ENCODE results near the gene C1orf116.

C1orf116 gene

DNA sequence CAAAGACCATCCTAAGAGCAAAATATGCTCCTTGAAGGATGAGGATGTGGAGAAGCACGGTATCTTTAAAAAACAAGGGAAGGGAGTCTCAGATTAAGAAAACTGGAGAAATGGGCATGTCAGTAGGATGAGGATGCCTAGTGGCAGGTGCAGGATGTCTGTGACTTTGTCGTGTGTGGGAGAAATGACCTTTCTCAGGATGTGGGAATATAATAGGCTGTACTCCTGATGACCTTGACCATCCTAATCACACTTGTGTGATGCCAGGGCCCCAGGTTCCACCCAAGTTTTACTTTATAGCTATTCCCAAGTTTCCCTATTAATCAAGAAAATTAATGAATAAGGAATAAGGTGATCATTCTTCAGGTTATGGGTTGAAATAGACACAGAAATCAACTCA, 12.9 kb downstream of the C1orf116 start:
- DNase-seq (ENCODE audit: low read depth in 2 of 2) = no peak

DNA sequence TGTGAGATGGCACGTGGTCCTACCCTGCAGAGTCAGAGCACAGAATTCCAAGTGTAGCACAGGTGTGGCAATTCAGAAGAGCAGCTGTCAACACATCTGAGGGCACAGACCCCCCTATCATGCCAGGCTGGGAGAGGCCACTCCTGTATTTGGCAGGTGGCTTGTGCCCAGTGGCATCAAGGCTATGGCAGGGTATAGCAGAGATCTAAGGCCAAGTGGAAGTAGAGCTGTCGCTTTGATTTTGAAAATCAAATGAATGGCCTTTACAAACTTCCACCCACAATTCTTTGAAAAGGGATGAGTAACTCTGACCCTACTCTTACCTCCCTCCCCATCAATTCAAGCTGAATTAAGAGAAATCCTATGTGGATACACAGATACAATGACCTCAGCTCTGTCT, 13.4 kb downstream of the C1orf116 start:
- DNase-seq (ENCODE audit: low read depth in 2 of 2) = no peak

DNA sequence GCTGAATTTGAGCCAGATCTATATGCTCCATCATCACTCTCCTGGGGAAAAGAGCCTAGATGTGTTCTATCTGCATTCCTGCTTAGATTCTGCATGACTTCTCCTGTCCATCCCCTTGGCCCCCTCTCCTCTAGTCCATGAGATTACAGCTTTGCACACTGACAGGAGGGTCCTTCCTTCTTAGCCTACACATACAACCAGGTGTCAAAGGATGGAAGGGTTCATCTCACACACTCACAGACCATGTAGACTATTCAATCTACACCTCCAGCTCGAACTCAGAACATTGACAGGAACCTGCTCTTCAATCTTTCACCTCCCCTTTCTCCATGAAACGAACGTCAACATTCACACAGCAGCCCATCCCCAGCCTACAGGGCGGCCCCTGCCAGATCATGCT, 13.8 kb downstream of the C1orf116 start:
- no peak for DNase-seq (ENCODE audit: low read depth in 2 of 2)

- DNase-seq (ENCODE audit: low read depth in 2 of 2) = no peak
Observed at GRCh38 chr1:207017615-207018559, 14.7 kb downstream of the C1orf116 start.

- DNase-seq (ENCODE audit: low read depth in 2 of 2) = no peak
Observed at GRCh38 chr1:207015791-207016190, 16.8 kb downstream of the C1orf116 start.

GRCh38 chr1:207014728-207015127, 17.8 kb downstream of the C1orf116 start:
- no peak for DNase-seq (ENCODE audit: low read depth in 2 of 2)

DNA sequence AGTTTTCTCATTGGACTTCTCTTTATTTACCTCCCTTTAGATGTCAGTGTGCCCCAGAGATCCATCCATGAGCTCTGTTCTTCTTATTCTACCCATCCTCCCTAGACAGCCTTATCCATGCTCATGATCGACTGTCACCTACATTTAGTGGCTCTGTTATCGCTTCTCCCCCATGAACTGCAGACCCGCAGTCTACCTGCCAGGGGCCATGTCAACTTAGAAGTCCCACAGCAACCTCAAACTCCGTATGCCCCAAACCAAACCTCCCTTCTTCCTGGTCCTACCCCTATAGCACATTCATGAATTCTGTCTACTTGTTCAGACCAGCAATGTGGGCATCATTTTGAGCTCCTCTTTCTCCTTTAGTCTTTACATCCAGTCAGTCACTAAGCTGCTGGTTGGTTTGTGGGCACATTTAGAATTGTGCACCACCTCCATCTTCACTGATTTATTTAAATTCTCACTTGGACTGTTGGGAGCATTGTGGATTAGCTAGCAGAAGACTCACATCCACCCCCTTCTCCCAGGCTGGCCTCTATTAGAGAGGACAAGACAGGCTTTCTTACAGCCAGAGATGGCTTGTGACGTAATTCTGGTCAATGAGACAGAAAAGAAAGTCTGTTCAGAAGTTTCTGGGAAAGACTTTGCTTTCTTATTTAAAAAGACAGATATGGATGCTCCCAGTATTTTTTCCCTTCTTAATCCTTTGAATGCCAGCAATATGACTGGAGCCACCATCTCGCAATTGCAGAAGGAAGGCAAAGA, 19.1 kb downstream of the C1orf116 start:
- no peak for DNase-seq (ENCODE audit: low read depth in 2 of 2)

GRCh38 chr1:207010726-207011125, 21.8 kb downstream of the C1orf116 start:
- DNase-seq (ENCODE audit: low read depth in 2 of 2) = no peak

GRCh38 chr1:207009945-207010344, 22.6 kb downstream of the C1orf116 start:
- DNase-seq (ENCODE audit: low read depth in 2 of 2) = no peak

DNA sequence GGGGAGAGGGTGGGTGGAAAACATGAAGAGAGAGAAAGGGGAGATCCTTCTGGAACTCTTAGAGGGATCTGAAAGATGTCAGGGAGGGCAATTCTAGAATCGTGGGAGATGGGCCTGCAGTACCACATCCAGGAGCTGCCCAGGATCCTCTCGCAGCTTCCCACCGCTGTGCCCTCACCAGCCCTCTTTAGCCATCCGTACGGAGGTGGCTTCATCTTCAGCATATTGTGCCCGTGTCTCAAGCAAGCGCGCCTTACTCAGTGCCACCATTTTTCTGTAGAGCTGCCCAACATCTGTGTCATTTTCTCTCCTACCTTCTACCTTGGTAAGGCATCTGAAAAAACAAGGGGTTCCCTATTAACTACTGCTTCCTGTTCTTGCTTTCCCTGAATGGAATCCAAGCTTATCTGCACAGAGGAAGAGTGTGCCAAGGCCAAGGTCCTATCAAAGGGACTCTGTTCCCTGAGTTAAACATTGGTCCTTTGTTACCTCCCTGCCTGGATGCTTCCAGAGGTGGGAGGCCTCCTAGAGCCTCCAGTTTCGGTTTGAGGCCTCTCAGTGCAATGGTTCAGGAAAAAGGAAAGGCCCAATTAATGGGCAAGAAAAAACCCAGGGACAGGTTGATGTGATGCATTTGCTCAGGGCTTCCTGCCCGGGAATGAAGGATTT, 23.2 kb downstream of the C1orf116 start:
- DNase-seq (ENCODE audit: low read depth in 2 of 2) = no peak

DNA sequence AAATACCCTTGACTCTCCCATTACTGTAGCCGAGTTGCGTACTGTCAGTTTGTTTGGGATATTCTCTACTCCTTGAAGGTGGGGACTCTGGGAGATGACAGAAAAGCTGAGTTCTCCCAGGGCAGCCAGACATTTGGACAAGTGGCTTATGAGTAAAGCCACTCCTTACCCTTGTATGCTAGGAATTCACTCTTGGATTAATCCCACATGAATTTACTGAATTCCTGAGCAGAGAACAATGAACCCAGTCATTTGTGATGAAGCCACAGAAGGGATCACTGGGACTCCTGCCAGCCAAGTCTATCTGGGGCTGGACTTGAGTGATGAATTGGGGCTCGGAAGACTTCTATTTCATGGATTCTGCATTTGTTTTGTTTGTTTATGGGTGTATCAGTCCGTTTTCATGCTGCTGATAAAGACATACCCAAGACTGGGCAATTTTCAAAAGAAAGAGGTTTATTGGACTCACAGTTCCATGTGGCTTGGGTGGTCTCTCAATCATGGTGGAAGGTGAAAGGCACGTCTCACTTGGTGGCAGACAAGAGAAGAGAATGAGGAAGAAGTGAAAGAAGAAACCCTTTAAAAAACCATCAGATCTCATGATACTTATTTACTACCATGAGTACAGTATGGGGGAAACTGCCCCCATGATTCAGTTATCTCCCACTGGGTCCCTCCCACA, 25.1 kb downstream of the C1orf116 start:
- DNase-seq (ENCODE audit: low read depth in 2 of 2) = no peak

- DNase-seq (ENCODE audit: low read depth in 2 of 2) = no peak
Observed at GRCh38 chr1:207006914-207007313, 25.6 kb downstream of the C1orf116 start.

- DNase-seq (ENCODE audit: low read depth in 2 of 2) = no peak
Observed at GRCh38 chr1:207006083-207006482, 26.5 kb downstream of the C1orf116 start.

GRCh38 chr1:207004931-207005830, 27.4 kb downstream of the C1orf116 start:
- DNase-seq (ENCODE audit: low read depth in 2 of 2) = peak in 1 of 2 donors; percentile 18

- DNase-seq (ENCODE audit: low read depth in 2 of 2) = no peak
Observed at GRCh38 chr1:207003210-207003609, 29.3 kb downstream of the C1orf116 start.

DNA sequence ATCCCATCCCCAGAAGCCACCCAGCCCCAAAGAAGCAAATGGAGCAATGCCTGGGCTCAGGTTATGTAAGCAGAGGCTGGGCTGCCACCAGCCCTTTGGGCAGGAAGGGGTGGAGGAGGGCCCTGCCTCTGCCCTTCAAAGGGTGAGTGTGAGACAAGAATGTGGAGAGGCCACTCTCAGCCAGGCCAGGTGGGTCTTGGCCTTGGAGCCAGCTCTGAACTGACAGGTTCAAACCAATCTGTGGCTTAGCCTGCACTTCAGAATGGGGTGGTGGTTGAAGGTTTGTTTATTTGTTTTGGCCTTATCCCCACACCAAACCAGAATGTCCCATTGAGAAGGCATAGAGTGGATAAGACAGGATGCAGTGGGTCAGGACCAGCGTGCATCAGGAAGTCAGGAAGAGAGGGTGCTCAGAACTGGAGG, 29.8 kb downstream of the C1orf116 start:
- no peak for DNase-seq (ENCODE audit: low read depth in 2 of 2)

DNA sequence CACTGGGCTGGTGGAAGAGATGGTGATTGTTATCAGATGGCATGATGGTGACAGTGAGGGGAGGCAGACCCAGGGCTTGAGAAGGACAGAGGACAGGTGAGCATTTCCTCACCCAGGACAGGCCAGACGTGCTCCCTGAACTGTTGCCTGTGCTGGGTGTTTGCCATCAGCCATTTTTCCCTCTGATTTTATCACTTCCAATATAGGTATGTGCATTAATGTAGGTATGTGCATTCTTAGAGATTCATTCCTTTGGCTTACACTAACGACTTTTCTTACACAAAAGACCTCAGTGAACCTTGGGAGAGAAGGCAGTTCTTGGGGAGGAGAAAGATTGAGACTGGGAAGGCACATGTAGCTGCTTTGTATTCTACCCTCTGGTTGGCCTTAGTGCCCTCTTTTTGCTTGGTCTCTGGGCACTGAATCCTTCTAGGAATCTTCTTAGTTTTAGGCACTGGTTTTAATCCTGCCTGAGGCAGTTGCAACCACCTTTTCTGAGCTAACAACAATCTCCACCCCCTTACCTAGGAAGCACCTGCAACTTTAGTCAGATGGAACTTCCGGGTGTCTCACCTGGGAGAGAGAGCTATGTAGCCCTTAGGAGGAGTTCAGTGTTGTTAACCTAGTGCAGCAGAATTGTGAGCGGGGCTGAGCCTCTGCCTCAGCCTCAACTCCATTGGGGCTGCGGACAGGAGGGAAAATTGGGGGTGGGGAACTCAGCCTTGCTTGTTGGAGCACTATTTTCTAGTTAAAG, 30.9 kb downstream of the C1orf116 start:
- no peak for DNase-seq (ENCODE audit: low read depth in 2 of 2)

DNA sequence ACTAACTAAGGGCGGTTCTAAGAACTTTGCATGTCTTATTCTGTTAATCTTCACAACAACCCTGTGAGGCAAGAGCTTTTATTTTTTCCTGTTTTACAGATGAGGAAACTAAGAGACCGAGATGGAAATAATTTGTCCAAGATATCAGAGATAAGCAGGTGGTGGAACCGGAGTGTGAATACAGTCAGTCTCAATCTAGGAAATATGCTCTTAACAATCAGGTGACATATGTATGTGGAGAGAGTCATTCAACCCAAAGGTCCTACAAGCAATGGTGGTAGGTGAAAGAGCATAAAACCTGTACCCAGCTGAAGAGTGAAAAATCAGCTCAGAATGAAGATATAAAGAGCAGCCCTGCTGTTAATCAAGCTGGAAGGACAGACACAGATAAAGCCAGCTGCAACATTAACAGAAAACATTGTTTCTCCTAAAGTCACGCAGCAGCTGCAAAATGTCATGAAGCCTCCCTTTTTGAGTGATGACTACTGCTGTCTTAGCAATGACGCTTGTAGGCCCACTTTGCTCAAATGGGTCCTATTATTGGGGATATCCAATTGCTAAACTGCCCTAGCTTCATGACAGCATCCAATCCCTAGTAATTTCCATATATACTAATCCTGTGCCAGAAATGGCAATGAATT, 31.8 kb downstream of the C1orf116 start:
- DNase-seq (ENCODE audit: low read depth in 2 of 2) = no peak

DNA sequence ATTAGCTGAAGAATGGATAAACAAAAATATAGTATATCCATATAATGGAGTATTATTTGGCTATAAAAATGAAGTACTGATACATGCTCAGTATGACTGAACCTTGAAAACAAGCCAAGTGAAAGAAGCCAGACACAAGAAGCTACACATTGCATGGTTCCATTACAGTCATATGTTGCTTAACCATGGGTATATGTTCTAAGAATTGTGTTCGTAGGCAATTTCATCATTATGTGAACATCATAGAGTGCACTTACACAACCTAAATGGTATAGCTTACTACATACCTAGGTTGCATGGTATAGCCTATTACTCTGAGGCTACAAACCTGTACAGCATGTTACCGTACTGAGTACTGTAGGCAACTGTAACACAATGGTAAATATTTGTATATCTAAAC, 33.7 kb downstream of the C1orf116 start:
- DNase-seq (ENCODE audit: low read depth in 2 of 2) = no peak

All from stimulated activated CD8-positive, alpha-beta memory T cell treated with anti-CD3 and anti-CD28 coated beads, Interleukin-2, amount 100 ng/mL, for 1 hour (primary cell).